ENCODE results near the gene FEN1.

The FEN1 gene

DNA sequence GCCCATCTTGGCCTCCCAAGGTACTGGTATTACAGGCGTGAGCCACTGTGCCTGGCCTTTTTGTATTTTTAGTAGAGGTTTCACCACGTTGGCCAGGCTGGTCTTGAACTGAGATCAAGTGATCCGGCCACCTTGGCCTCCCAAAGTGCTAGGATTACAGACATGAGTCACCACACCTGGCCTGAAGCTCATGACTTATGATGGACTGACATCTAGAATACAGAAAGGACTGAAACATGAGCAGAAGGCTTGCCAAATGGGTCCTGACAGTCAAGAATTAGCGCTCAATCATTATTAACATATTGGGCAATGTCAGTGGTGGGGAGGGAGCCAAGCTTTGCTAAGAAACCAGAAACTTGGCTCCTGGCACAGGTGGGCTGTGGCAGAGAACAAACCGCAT, 19.1 kb downstream of the FEN1 start:
- Mint-ChIP-seq H3K9me3 (no peaks in the 10 kb centered on the region), H3K36me3 (ENCODE audit: low read depth) (peaks cover 43% of the 10 kb centered on the region), H3K4me1 (ENCODE audit: low read depth) (peaks cover 17% of the 10 kb centered on the region), H3K27ac (no peak overlapping the region), H3K4me3 (no peak overlapping the region), H3K27me3 (peaks cover 25% of the 10 kb centered on the region)
- DNase-seq, result no peak

DNA sequence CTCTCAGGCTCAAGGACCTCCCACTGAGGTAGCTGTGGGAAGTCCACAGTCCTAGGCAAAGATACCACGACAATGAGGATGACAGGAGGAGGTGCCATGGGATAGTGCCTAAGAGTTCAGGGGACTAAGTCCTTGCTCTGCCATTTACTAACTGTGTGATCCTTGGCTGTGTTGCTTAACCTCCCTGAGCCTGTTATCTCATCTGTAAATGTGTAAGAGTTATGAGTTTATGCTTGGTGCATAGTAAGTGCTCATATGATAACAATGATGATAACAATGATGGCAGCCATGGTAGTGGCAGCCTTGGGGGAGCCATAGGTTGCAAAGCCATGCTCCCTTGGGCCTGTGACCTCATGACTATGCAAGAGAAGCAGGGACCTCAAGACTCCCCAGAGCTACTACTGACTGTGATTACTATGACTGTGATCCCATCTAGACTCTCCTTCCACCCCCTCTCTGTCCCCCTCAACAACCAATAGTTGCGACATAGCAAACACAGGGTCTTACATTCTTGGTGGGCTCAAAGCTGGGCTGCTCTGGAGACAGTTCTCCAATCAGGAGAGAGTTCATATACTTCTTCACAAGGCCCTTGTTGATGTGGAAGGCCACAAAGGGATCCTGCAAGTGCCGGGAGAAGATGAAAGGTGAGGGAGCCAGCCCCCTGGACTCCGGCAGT, 20.2 kb downstream of the FEN1 start:
- Mint-ChIP-seq H3K4me3 (no peak overlapping the region), H3K4me1 (ENCODE audit: low read depth) (peaks cover 24% of the 10 kb centered on the region), H3K27ac (no peak overlapping the region), H3K27me3 (peaks cover 35% of the 10 kb centered on the region), H3K9me3 (no peaks in the 10 kb centered on the region), H3K36me3 (ENCODE audit: low read depth) (peaks cover 34% of the 10 kb centered on the region)
- no peak for DNase-seq

DNA sequence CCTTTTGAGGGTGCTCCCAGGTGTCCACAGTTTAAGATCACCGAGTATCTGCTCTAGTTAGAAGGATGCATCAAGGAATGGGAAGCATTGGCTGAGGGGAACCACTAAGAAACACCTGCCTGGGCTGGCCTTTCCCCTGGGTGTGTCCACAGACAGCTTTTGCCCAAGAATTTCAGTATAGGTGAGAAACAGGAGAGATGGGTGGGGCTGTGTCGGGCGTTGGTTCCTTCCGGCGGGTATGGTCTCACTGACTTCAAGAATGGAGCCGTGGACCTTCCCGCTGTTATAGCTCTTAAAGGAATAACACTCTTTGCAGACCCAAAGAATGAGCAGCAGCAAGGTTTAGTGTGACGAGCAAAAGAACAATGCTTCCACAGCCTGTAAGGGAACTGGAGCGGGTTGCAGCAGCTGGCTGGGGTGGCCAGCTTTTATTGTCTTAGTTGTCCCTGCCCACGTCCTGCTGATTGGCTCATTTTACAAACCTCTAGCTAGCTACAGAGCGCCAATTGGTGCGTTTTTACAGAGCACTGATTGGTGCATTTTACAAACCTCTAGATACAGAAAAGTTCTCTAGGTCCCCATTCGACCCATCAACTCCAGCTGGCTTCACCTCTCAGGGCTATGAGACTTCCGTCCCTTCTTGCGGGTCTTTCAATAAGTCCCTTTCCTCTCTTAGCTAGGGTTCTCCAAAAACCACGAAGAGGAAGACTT, 21.7 kb downstream of the FEN1 start:
- Mint-ChIP-seq H3K4me3 (peak overlapping the region; percentile 86), H3K27ac (peak overlapping the region; percentile 71)
- DNase-seq, result no peak

DNA sequence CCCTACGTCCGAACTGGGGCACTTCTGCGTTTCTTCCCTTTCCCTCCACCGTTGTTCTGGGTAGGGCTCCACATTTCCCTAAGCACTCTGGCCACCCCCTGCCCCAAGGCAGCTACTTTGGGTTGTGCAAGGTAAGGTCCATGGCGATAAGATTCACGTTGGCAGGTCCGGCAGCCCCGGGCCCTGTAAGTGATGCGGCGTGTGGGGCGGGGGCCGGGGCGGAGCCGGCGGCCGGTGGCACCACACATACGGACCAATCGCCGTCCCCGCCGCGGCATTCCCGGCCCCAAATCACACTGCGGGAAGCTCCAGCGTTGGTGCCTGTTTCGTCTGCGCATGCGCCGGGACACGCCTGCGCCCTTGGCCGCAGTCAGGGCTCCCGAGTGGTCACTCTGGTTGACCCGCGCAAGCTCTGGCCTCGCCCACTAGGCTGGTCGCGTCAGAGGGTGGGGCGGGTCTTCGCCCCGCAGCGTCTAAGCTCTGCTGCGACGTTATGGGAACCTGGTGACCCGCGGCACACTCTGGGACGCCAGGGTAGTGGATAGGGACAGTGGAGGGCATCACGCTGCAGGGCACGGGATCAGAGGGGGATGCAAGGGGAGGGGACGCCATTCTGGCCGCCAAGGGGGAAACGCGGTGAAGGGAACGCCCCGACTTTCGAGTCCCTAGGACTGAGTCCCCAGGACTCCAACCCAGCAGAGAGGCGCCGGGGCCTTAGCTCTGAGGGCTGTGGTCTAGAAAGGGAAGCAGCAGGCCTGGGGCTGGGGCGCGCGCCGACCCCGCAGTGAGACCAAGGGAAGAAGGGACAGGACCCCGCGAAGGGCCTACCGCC, 22.5 kb downstream of the FEN1 start:
- no peaks in the 10 kb centered on the region for H3K9me3 Mint-ChIP-seq
- peaks cover 23% of the 10 kb centered on the region for H3K36me3 Mint-ChIP-seq (ENCODE audit: low read depth)
- H3K4me3 Mint-ChIP-seq, result peak overlapping the region; percentile 86
- peaks cover 24% of the 10 kb centered on the region for H3K4me1 Mint-ChIP-seq (ENCODE audit: low read depth)
- H3K27me3 Mint-ChIP-seq, result peaks cover 38% of the 10 kb centered on the region
- H3K27ac Mint-ChIP-seq, result peak overlapping the region; percentile 71
- peak; percentile 70 for DNase-seq

More for the DNA sequence above, 21.7 kb downstream of the FEN1 start:
- Mint-ChIP-seq H3K4me1 (ENCODE audit: low read depth) (peaks cover 24% of the 10 kb centered on the region), H3K27me3 (peaks cover 38% of the 10 kb centered on the region), H3K9me3 (no peaks in the 10 kb centered on the region), H3K36me3 (ENCODE audit: low read depth) (peaks cover 28% of the 10 kb centered on the region)

DNA sequence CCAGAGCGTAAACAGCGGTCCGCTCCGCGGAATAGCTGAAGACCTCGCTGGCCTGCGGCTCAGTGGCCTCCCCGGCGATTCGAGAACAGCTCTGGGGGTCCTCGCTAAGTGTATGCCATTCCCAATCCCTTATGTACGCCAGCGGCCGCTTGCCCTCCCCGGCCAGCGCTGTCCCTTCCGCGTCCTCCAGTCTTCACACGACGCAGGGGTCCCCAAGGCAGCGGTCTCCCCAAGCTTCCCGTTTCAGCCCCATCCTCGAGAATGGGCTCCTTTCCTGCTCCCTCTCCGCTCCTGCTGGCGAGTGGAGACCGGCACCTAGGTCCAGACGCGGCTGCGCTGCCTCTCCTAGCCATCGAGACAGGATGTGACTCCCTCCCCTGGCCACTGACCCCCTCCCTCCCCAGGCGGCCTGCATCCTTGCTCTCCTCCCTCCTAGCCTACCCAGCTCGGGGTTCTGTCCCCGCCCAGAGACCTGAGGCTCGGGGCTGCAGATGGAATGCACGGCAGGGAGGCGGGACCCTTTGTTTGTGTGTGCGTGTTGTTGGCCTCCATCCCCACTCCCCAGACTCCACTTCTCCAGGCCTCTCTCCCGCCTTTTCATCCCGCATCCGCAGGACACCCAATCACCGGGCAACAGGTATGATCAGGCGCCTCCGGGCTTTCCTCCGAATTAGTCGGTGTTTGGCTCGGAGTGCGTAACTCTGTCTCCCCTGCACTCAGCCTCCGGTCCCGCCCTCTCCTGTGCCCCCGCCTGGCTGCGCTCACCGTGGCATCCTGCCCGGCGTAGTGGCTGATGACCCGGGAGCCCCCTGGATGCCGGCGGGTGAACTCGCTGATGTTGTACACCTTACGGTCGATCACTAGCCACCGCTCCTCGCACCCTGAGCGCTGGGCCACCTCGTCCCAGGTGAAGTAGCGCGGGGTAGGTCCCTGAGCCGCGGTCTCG, 23.4 kb downstream of the FEN1 start:
- H3K9me3 Mint-ChIP-seq, result no peaks in the 10 kb centered on the region
- peaks cover 20% of the 10 kb centered on the region for H3K36me3 Mint-ChIP-seq (ENCODE audit: low read depth)

DNA sequence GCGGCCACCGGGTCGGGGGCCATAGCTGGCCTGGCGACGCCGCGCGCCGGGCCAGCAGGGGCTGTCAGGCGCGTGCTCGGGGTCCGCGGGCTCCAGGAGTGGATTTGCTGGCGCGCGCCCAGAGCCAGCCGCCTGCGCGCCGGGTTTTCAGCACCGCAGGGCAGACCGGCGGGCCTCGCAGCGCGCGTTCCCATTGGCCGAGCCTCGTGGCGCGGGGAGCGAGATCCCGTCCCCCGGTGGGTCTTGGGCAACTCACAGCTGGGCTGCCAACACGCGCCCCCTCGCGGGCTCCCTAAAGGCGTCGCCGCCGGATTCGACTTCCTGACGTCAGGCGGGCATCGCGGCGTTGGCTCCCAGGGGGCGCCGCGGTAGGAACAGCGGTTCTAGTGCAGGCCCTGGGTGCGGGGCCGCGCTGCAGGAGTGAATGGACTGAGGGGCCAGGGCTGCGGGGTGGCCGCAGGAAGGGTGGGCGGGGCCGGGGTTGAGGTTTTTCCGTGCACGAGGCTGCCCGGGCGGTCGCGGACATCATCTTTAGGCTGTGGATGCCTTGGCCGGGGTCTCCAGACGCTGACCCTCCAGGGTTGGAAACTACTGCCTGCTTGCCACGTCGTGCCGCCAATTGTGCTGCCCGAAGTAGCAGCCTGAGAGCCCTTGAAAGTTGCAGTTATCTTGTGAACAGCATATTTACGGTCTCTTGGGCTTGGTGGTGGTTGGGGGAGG, 24.2 kb downstream of the FEN1 start, which contains the start of gene FADS1:
Gene FADS1 (minus strand): TSS at position 268 of the 720 bp plus-strand sequence. CDS start 74 bp downstream, at position 194.
- H3K27ac Mint-ChIP-seq, result peak within 1 kb of the TSS; percentile 68
- DNase-seq, result peak; percentile 83
- H3K9me3 Mint-ChIP-seq, result no peaks in the 10 kb centered on the region
- peaks cover 41% of the 10 kb centered on the region for H3K27me3 Mint-ChIP-seq
- H3K4me3 Mint-ChIP-seq, result peak within 1 kb of the TSS; percentile 86
- peaks cover 17% of the 10 kb centered on the region for H3K36me3 Mint-ChIP-seq (ENCODE audit: low read depth)
- H3K4me1 Mint-ChIP-seq (ENCODE audit: low read depth), result peaks cover 24% of the 10 kb centered on the region

More for the DNA sequence above, 23.4 kb downstream of the FEN1 start:
- Mint-ChIP-seq H3K4me3 (peak overlapping the region; percentile 86), H3K4me1 (ENCODE audit: low read depth) (peaks cover 24% of the 10 kb centered on the region), H3K27me3 (peaks cover 38% of the 10 kb centered on the region), H3K27ac (peak overlapping the region; percentile 68)
- peak; percentile 74 for DNase-seq

DNA sequence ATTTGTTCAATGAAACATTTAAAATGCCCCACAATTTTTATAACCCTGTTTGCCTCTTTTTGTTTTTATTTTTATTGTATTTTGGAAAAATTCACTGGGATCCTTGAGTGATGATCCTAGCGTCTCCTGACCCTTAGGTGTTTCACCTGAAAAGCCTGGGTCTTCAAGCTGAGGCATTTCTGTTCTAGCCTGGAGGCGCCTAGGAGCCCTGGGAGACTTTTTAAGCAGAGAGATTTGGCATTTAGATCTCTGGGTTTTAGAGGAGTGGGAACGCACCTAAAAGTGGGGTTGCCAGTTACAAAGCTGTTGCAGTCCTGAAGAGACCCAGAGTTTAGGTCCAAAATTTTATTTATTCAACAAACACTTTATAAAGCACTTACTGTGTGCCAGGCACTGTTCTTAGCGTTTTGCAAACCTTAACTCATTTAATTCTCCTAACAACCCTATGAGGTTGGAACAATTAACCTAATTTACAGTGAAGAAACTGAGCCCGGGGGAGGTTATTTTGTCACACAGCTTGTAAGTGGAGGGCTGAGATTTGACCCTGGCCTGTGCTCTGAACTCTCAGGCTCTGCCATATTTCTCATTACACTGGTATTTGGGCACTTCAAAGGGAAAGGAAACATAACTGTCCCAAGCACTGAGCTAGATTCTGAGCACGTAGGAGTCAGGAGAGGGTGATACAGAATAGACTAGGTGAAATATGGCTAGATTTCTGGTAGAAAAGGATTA, 24.9 kb downstream of the FEN1 start:
- Mint-ChIP-seq H3K36me3 (ENCODE audit: low read depth) (peaks cover 10% of the 10 kb centered on the region), H3K27ac (no peak overlapping the region), H3K4me1 (ENCODE audit: low read depth) (peaks cover 24% of the 10 kb centered on the region), H3K9me3 (no peaks in the 10 kb centered on the region), H3K27me3 (peaks cover 41% of the 10 kb centered on the region), H3K4me3 (peak overlapping the region; percentile 86)
- DNase-seq, result no peak

DNA sequence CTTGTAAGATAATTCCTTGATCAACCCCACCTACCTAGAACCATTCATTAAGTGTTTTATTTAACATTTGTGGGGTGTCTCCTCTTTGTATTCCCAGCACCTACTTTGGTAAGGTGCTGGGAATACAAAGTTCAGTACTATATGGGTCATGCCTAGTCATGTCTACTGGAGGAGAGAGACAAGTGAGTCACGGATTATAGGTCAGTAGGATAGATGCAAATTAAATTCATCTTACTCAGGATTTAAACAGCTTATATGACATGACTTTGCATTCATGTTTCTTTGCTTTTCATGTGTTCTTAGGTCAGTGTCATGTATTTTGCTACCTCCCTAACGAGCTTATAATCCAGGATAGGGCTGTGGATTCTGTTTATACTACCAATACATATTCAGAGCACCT, 27.5 kb downstream of the FEN1 start:
- peaks cover 6% of the 10 kb centered on the region for H3K36me3 Mint-ChIP-seq (ENCODE audit: low read depth)

DNA sequence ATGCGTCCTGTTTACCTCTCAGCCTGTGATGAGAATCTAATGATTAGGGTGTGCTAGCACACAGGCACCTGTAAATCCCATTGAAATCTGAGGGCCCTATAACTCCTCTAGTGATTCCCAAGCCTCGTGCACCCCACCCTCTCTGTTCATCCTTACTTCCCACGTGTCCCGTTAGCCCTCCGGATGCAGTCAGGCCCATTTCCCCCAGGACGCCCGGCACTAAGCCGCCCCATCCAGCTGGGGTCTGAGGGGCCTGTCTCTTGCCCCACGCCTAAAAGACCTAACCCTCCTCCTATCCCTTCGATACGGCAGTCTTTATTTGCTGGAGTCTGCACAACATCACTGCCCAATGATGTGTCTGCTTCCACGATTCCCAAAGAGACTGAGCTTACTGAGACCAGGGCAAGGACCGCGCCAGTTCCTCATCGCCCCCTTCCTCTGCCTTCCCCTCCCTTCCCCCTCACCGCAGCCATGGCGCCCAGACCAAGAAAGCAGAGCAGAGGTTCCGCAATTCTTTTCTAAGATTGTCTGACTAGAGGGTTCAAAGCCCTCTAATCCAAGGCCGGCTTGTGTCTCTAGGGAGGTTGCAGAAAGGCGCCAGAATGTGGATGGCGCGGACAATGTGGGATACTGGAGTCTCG, 34.3 kb downstream of the FEN1 start:
- peaks cover 20% of the 10 kb centered on the region for H3K4me1 Mint-ChIP-seq (ENCODE audit: low read depth)
- peak overlapping the region; percentile 84 for H3K4me3 Mint-ChIP-seq
- H3K27me3 Mint-ChIP-seq, result peaks cover 53% of the 10 kb centered on the region
- no peaks in the 10 kb centered on the region for H3K9me3 Mint-ChIP-seq
- no peak for DNase-seq
- H3K36me3 Mint-ChIP-seq (ENCODE audit: low read depth), result peaks cover 1% of the 10 kb centered on the region
- peak overlapping the region; percentile 55 for H3K27ac Mint-ChIP-seq

More for the DNA sequence above, 27.5 kb downstream of the FEN1 start:
- Mint-ChIP-seq H3K27ac (no peak overlapping the region), H3K4me1 (ENCODE audit: low read depth) (peaks cover 18% of the 10 kb centered on the region), H3K27me3 (peaks cover 28% of the 10 kb centered on the region), H3K9me3 (no peaks in the 10 kb centered on the region), H3K4me3 (no peak overlapping the region)
- DNase-seq, result no peak

DNA sequence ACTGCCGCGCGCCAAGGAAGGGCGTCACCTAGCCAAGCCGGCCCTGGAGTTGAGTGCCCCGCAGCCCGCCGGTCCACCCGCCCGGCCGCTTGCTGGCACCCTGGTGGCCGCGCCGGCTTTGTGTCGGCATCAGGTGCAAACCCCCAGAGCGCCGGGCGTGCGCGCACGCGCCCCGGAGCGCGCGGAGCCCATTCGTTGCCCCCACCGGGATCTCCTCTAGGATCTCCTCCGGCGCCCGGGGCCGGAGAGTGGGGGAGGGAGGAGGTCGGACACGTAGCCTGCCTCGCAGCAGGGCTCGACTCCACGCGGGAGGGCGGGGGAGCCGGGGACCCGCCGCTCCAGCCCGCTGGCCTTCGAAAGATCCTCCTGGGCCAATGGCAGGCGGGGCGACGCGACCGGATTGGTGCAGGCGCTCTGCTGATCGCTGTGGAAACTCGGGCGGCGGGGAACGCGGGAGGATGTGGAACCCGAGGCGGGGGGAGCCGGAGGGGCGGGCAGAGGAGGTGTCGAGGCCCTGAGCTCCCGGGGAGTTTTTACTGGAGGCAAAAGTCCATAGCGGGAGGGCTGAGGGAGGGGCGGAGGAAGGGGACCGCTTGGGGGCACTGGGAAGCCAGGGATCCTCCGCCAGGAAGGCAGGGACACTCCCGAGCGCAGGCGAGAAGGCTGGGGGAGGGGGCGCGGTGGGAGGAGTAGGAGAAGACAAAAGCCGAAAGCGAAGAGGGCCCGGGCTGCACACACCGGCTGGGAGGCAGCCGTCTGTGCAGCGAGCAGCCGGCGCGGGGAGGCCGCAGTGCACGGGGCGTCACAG, 35.1 kb downstream of the FEN1 start, which contains the start of gene FADS2:
Gene FADS2 (plus strand): TSS at position 730 of the 808 bp plus-strand sequence. CDS start 91 bp downstream, outside the sequence.
- H3K4me3 Mint-ChIP-seq, result peak within 1 kb of the TSS; percentile 84
- peak within 1 kb of the TSS; percentile 78 for H3K27ac Mint-ChIP-seq
- DNase-seq, result peak; percentile 77
- H3K4me1 Mint-ChIP-seq (ENCODE audit: low read depth), result peaks cover 20% of the 10 kb centered on the region
- peaks cover 53% of the 10 kb centered on the region for H3K27me3 Mint-ChIP-seq
- H3K36me3 Mint-ChIP-seq (ENCODE audit: low read depth), result peaks cover 1% of the 10 kb centered on the region
- no peaks in the 10 kb centered on the region for H3K9me3 Mint-ChIP-seq

DNA sequence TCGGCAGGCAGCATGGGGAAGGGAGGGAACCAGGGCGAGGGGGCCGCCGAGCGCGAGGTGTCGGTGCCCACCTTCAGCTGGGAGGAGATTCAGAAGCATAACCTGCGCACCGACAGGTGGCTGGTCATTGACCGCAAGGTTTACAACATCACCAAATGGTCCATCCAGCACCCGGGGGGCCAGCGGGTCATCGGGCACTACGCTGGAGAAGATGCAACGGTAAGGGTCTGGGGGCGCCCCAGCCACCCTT, 35.6 kb downstream of the FEN1 start:
- H3K4me1 Mint-ChIP-seq (ENCODE audit: low read depth), result peaks cover 22% of the 10 kb centered on the region
- H3K36me3 Mint-ChIP-seq (ENCODE audit: low read depth), result peaks cover 1% of the 10 kb centered on the region
- peaks cover 53% of the 10 kb centered on the region for H3K27me3 Mint-ChIP-seq

More for the DNA sequence above, 35.6 kb downstream of the FEN1 start:
- Mint-ChIP-seq H3K27ac (peak overlapping the region; percentile 78), H3K9me3 (no peaks in the 10 kb centered on the region), H3K4me3 (peak overlapping the region; percentile 84)
- DNase-seq, result no peak
